ENCODE results near the gene TIMP2.

The TIMP2 gene, protein sequence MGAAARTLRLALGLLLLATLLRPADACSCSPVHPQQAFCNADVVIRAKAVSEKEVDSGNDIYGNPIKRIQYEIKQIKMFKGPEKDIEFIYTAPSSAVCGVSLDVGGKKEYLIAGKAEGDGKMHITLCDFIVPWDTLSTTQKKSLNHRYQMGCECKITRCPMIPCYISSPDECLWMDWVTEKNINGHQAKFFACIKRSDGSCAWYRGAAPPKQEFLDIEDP

DNA sequence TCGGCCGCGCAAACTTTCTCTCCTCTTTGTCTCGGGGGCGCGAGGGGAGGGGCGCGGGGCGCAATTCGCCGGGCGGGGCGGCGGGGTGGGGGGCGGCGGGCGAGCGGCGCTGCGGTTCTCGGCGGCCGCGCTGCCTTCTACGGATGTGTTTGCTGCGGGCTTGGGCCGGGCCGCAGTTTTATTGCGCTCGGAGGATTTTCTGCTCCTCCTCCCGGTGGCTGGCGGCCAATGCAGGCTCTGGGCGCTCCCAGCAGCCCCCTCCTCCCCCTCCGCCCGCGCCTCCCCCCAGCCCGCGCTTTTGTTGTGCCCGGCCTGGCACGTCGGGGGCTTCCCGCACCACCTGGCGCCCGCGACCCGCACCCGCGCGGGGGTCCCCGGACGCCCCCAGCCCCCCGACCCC lies at the start of gene TIMP2:
Gene TIMP2, minus strand, starts transcription at position 154 of the 400 bp plus-strand sequence. CDS start 299 bp downstream, outside the sequence.
- Histone ChIP-seq H3K36me3 (ENCODE audit: control insufficient read depth, insufficient read depth, low read length) (no peaks in the 10 kb centered on the region), H3K4me3 (replicated peaks; ENCODE audit: low read depth, low read length) (no peak within 1 kb of the TSS), H3K27me3 (replicated peaks; ENCODE audit: control insufficient read depth, insufficient read depth, low read length) (peaks cover 2% of the 10 kb centered on the region)
- TF ChIP-seq, protein P1, sequence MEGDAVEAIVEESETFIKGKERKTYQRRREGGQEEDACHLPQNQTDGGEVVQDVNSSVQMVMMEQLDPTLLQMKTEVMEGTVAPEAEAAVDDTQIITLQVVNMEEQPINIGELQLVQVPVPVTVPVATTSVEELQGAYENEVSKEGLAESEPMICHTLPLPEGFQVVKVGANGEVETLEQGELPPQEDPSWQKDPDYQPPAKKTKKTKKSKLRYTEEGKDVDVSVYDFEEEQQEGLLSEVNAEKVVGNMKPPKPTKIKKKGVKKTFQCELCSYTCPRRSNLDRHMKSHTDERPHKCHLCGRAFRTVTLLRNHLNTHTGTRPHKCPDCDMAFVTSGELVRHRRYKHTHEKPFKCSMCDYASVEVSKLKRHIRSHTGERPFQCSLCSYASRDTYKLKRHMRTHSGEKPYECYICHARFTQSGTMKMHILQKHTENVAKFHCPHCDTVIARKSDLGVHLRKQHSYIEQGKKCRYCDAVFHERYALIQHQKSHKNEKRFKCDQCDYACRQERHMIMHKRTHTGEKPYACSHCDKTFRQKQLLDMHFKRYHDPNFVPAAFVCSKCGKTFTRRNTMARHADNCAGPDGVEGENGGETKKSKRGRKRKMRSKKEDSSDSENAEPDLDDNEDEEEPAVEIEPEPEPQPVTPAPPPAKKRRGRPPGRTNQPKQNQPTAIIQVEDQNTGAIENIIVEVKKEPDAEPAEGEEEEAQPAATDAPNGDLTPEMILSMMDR (IDR thresholded peaks at IDR 0.05; ENCODE audit: insufficient read depth, low read length, poor library complexity, severe bottlenecking), result peak; percentile 24
- no peak for DNase-seq (ENCODE audit: extremely low read depth, insufficient read length)

DNA sequence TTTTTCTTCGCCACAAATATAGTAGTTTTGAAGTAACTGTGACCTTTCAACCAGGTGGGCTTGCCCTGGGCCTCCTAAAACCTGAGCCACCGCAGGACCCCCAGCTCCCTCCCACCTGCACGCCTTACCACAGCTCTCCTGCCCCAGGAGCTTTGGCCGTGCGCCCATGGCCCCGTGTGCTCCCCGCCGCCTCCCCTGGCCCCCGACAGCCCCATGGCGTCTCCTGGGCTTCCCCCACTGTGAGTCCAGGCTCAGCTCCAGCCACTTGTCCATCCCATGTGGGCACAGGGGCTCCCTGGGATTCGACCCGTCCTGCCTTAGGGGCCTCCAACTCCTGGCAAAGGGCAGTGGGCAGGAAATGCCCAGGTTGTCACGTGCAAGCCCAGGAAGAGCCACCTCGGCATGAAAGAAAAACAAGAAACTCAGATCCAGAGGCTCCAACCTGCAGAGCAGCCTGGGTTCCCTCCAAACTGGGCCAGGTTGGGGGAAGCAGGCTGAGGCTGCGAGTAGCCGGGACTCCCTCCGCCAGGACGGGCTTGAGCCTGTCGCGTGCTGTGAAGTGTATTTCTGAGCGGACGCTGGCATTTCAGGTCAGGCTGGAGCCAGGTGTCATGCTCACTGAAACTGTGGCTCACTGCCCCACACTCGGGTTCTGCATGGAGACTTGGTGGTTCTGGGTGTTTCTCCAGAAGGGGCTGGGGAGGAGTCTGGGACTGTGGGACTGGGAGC lies 48.8 kb upstream of the TIMP2 start:
- DNase-seq (ENCODE audit: extremely low read depth, insufficient read length), result no peak
- TF ChIP-seq, protein P1 (IDR thresholded peaks at IDR 0.05; ENCODE audit: insufficient read depth, low read length, poor library complexity, severe bottlenecking), result no peak
- H3K4me3 ChIP-seq (replicated peaks; ENCODE audit: low read depth, low read length), result no peak overlapping the region
- no peaks in the 10 kb centered on the region for H3K36me3 ChIP-seq (ENCODE audit: control insufficient read depth, insufficient read depth, low read length)
- no peaks in the 10 kb centered on the region; the same call in 1 of the 2 replicates for H3K27me3 ChIP-seq (replicated peaks; ENCODE audit: control insufficient read depth, insufficient read depth, low read length)

DNA sequence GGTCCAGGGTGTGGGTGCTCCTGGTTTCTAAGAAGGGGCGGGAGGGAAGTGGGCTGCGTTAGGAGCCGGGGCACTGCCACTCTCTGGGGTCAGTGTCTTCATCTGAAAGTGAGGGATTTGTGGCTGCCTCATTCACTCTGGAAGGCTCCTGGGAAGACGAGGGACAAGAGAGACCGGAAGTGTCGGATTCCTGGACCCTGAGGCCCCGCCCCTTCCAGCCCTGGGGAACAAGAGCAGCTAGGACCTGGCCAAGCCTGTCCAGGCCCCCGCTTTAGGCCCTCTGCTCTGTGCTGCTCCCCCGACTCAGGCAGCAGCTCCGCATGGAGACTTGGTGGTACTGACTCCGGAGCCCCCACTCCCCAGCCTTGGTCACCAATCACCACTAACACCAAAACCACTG lies 48.0 kb upstream of the TIMP2 start:
- no peak for DNase-seq (ENCODE audit: extremely low read depth, insufficient read length)
- TF ChIP-seq, protein P1 (IDR thresholded peaks at IDR 0.05; ENCODE audit: insufficient read depth, low read length, poor library complexity, severe bottlenecking), result no peak
- Histone ChIP-seq H3K36me3 (ENCODE audit: control insufficient read depth, insufficient read depth, low read length) (no peaks in the 10 kb centered on the region), H3K27me3 (replicated peaks; ENCODE audit: control insufficient read depth, insufficient read depth, low read length) (no peaks in the 10 kb centered on the region; the same call in 1 of the 2 replicates), H3K4me3 (replicated peaks; ENCODE audit: low read depth, low read length) (no peak overlapping the region)

DNA sequence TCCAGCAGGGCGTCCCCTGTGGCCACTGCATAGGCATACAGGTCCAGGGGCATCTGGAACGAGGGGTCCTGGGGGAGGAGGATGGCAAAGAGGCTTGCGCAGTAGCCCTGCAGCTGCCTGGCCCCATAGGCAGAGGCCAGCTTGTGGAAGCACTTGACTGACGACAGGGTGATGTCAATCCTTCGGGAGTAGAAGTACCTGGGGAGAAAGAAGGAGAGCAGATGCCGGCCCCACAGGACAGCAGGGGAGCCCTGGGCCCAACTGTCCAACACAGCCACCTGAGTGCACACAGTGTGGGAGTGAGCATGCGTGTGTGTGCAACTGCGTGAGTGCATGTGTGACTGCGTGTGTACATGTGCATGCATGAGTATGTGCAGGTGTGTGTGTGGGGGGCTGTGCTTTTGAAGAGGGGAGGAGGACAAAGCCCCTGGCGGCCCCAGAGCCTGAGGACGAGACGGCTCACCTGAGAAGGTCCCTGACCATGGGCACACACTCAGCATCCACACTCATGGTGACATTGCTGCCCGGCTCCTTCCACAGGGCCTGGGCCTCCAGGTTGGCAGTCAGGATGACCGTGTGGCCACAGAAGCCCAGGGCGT lies 47.4 kb upstream of the TIMP2 start:
- Histone ChIP-seq H3K36me3 (ENCODE audit: control insufficient read depth, insufficient read depth, low read length) (no peaks in the 10 kb centered on the region), H3K27me3 (replicated peaks; ENCODE audit: control insufficient read depth, insufficient read depth, low read length) (no peaks in the 10 kb centered on the region; the same call in 1 of the 2 replicates), H3K4me3 (replicated peaks; ENCODE audit: low read depth, low read length) (no peak overlapping the region)
- TF ChIP-seq, protein P1 (IDR thresholded peaks at IDR 0.05; ENCODE audit: insufficient read depth, low read length, poor library complexity, severe bottlenecking), result no peak
- no peak for DNase-seq (ENCODE audit: extremely low read depth, insufficient read length)

DNA sequence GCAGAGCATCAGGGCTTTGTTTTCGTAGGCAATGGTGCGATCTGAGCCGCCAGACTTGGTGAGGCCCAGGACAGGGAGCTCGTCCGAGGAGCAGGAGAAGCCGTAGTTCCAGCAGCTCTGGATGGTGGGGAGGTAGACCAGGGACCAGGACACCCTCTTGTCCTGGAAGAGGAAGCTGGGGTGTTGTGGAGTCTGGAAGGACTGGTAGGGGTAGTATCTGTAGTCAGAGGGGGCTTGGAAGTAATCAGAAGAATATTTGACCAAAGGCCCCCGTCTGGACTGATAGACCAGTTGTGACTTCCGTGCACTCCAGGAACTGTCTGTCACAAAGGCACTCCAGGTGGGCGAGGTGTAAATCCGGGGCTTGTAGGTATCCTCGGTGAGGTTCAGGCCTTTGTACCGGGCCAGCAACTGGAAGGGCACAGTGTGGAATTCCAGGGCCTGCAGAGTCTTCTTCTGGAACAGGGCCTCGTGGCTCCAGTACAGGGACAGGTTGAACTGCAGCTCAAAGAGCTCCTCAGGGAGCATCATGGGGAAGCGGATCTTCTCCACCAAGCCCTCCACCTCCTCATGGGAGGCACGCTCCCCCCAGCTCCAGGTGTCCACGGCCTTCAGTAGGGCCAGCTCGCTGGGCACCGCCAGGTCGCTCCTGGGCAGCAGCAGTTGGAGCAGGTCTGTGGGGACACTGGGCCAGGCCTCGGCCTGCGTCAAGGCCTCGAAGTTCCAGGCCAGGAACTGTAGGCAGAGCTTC lies 46.7 kb upstream of the TIMP2 start:
- DNase-seq (ENCODE audit: extremely low read depth, insufficient read length), result no peak
- no peaks in the 10 kb centered on the region; the same call in 1 of the 2 replicates for H3K27me3 ChIP-seq (replicated peaks; ENCODE audit: control insufficient read depth, insufficient read depth, low read length)
- TF ChIP-seq, protein P1 (IDR thresholded peaks at IDR 0.05; ENCODE audit: insufficient read depth, low read length, poor library complexity, severe bottlenecking), result peak; percentile 0
- no peaks in the 10 kb centered on the region for H3K36me3 ChIP-seq (ENCODE audit: control insufficient read depth, insufficient read depth, low read length)
- no peak overlapping the region for H3K4me3 ChIP-seq (replicated peaks; ENCODE audit: low read depth, low read length)

All from GM06990 (cell line).